Nephron (organoid): ENCODE measurements around the gene WAS.

Experiments used
- H3K27ac Mint-ChIP-seq, 3 experiments: 2 replicates each; pipeline ENCODE4 v1.8.0; 2020; ENCODE audit warnings: mixed read lengths in 3 of 3, mild to moderate bottlenecking in 2 of 3, moderate library complexity in 1 of 3
- H3K27me3 Mint-ChIP-seq: 2 replicates; pipeline ENCODE4 v1.8.0; 2021; ENCODE audit warnings: low read depth, mild to moderate bottlenecking, moderate library complexity, mixed read lengths
- H3K36me3 Mint-ChIP-seq: 2 replicates; pipeline ENCODE4 v1.8.0; 2020; ENCODE audit warnings: low read depth, mixed read lengths
- H3K4me1 Mint-ChIP-seq: 2 replicates; pipeline ENCODE4 v1.8.0; 2020; ENCODE audit warnings: mixed read lengths
- H3K4me3 Mint-ChIP-seq, 3 experiments: 2 replicates each; pipeline ENCODE4 v1.8.0; 2020; ENCODE audit warnings: mild to moderate bottlenecking in 3 of 3, mixed read lengths in 3 of 3, moderate library complexity in 2 of 3
- H3K9me3 Mint-ChIP-seq: 2 replicates; pipeline ENCODE4 v1.8.0; 2020; ENCODE audit warnings: mixed read lengths
- TF ChIP-seq, protein P1 (sequence below), 3 experiments: fragments of 200-600 bp; sonication (generic); IDR thresholded peaks; one replicate each; pipeline ENCODE4 v1.5.0; 2021; ENCODE audit warnings: antibody characterized with exemption in 3 of 3; ENCODE audit not compliant: unreplicated experiment in 3 of 3

Gene WAS

DNA sequence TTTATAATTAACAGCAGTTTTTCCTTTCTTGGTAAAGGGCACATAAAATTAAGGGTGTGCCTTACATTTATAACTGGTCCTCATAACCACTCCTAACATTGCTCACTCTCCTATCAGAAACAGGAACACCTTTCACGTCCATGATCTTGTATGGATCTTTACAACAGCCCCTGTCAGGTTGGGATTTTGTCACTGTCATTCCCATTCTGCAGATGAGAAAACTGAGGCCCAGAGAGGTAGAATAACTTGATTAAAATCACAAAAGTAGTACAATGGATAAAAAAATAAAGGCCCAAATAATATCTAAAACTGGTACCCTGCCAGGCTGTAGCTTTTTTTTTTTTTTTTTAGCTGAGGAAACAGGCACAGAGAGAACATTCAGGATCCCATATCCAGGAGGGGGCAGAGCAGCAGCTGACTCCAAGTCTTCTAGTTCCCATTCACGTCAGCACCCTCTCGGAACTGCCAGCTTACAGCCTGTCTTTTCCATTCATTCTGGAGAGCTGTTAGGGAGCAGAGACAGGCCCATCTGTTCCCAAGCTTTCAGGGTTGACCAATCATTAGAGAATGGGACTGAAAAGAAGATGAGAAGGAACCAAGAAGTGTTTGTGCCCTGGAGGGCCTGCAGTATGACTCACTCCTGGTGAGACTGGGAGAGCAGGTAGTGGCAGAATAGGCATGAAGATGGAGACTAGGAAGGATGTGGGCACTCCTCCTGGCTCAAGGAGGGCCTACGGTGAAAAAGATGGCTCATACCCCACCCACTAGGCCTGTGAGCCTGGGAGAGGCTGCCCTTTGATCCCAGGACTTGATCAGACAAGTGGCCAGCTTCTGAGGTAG, 20.3 kb downstream of the WAS start:
- Mint-ChIP-seq H3K9me3 (peaks cover 8% of the 10 kb centered on the region), H3K27me3 (no peaks in the 10 kb centered on the region), H3K27ac (peak overlapping the region in 2 of 3 experiments; percentile 9 to 28), H3K36me3 (peaks cover 19% of the 10 kb centered on the region), H3K4me3 (no peak overlapping the region), H3K4me1 (no peaks in the 10 kb centered on the region)
- TF ChIP-seq, protein P1, sequence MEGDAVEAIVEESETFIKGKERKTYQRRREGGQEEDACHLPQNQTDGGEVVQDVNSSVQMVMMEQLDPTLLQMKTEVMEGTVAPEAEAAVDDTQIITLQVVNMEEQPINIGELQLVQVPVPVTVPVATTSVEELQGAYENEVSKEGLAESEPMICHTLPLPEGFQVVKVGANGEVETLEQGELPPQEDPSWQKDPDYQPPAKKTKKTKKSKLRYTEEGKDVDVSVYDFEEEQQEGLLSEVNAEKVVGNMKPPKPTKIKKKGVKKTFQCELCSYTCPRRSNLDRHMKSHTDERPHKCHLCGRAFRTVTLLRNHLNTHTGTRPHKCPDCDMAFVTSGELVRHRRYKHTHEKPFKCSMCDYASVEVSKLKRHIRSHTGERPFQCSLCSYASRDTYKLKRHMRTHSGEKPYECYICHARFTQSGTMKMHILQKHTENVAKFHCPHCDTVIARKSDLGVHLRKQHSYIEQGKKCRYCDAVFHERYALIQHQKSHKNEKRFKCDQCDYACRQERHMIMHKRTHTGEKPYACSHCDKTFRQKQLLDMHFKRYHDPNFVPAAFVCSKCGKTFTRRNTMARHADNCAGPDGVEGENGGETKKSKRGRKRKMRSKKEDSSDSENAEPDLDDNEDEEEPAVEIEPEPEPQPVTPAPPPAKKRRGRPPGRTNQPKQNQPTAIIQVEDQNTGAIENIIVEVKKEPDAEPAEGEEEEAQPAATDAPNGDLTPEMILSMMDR (IDR thresholded peaks at IDR 0.05; ENCODE audit: unreplicated experiment in 3 of 3) = no peak

DNA sequence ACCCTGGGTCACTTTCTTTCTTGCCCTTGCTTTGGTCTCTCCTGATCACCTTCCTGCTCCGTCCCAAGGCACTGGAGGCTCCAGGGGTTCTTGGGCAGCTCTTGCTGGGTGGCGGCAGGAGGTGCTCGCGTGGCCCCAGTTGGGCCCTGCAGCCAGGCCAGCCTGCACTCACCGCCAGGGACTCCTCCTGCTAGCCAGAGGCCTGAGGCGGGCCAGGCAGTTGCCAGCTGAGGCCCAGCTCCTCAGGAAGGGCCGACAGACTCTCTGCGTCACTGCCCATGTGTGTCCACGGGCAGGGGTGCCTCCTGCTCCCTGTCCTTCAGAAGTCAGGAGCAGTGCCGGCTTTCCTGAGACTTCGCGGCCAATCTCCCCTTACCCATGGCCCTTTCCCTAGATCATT, 22.3 kb downstream of the WAS start:
- peak overlapping the region; percentile 17 to 41 (median 21) for H3K27ac Mint-ChIP-seq
- no peaks in the 10 kb centered on the region for H3K4me1 Mint-ChIP-seq
- peaks cover 9% of the 10 kb centered on the region for H3K36me3 Mint-ChIP-seq
- peaks cover 3% of the 10 kb centered on the region for H3K9me3 Mint-ChIP-seq
- TF ChIP-seq, protein P1 (IDR thresholded peaks at IDR 0.05; ENCODE audit: unreplicated experiment in 3 of 3) = no peak
- no peaks in the 10 kb centered on the region for H3K27me3 Mint-ChIP-seq
- H3K4me3 Mint-ChIP-seq = no peak overlapping the region

DNA sequence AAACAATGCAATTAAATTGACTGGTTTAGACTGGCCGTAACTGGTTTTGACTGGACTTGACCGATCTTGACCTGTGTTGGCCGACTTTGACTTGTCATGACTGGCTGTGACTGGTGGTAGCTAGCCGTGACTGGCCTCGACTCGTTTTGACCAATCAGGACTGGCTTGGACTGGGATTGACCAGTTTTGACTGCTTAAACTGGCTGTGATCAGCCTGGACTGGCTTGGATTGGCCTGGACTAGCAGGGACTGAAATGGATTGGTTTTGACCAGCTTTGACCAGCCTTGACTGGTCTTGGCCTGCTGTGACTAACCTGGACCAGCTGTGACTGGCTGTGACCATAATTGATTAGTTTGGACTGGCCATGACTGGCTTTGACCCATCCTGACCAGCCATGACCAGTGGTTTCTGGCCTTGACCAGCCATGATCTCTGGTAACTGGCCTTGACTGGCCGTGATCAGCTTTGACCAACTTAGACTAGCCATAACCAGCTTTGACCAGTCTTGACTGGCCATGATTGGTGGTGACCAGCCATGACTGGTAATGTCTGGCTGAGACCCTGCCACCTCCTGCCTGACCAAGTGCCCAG, 26.0 kb downstream of the WAS start:
- H3K27me3 Mint-ChIP-seq = no peaks in the 10 kb centered on the region
- H3K36me3 Mint-ChIP-seq = no peaks in the 10 kb centered on the region
- peaks cover 3% of the 10 kb centered on the region for H3K9me3 Mint-ChIP-seq
- H3K27ac Mint-ChIP-seq = no peak overlapping the region
- TF ChIP-seq, protein P1 (IDR thresholded peaks at IDR 0.05; ENCODE audit: unreplicated experiment in 3 of 3) = no peak
- H3K4me3 Mint-ChIP-seq = no peak overlapping the region
- peaks cover 13% of the 10 kb centered on the region for H3K4me1 Mint-ChIP-seq

DNA sequence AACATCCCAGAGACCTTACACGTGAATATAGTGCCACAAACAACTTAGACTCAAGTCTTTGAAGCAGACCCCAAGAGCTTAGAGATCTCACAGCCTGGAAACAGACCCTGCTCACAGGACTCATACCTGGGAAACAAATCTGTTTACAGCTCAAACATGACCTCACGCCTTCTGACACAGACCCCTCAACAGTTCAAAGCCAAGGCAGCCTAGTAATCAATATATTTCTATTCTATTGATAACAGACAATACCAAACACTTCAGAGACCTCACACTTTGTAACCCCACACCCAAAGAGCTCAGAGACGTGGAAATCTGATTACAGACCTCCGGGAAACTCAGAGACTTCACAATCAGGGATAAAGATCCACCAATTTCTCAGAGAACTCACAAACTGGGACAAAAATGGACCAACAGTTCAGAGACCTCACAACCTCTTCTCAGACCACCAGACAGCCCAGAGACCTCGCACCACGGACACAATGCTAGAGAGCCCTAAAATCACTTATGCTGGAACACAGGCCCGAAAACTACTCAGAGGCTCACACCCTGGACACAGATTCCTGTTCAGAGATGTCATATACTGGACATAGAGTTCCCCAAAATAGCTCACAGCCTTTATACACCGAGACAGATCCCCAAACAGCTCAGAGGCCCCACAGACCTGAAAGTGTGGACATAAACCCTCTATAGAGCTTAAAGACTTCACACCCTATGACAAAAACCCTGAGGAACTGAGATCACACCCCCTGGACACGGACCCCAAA, 27.7 kb downstream of the WAS start:
- Mint-ChIP-seq H3K4me3 (no peak overlapping the region), H3K9me3 (peaks cover 3% of the 10 kb centered on the region)
- TF ChIP-seq, protein P1 (IDR thresholded peaks at IDR 0.05; ENCODE audit: unreplicated experiment in 3 of 3) = no peak

DNA sequence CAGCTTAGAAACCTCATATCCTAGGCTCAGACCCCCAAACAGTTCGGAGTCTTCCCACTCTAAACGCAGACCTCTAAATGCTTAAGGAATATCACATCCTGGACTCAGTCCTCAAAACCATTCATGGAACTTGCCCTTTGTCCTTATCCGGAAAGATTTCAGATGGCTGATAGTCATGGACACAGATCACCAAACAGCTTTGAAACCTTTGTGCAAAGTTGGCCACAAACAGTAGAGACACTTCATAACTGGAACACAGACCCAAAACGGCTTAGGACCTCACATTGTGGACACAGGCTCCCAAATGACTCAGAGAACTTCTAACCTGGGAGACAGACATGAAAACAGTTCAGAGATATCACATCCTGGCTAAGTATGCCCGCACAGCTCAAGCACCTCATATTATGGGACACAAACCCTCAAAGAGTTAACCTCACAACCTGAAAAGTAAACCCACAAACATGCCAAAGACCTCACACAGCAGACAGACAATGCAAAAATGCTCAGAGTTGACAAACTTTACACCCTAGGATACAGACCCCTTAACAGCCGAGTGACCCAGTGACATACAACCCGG, 28.4 kb downstream of the WAS start:
- H3K36me3 Mint-ChIP-seq = no peaks in the 10 kb centered on the region
- H3K9me3 Mint-ChIP-seq = peaks cover 4% of the 10 kb centered on the region
- no peak overlapping the region for H3K27ac Mint-ChIP-seq
- peaks cover 17% of the 10 kb centered on the region for H3K4me1 Mint-ChIP-seq
- TF ChIP-seq, protein P1 (IDR thresholded peaks at IDR 0.05; ENCODE audit: unreplicated experiment in 3 of 3) = no peak
- H3K4me3 Mint-ChIP-seq = no peak overlapping the region
- H3K27me3 Mint-ChIP-seq = no peaks in the 10 kb centered on the region

More for the DNA sequence above, 27.7 kb downstream of the WAS start:
- H3K27ac Mint-ChIP-seq = no peak overlapping the region
- peaks cover 17% of the 10 kb centered on the region for H3K4me1 Mint-ChIP-seq
- H3K27me3 Mint-ChIP-seq = no peaks in the 10 kb centered on the region
- no peaks in the 10 kb centered on the region for H3K36me3 Mint-ChIP-seq
